Measurements from ENCODE around the gene TMEM165. TPM values are rescaled to one million over a fixed set of nuclear protein-coding genes. Genes with fewer than 3 reads are reported as not detected.
A peak's percentile ranks its signal among the peaks of the same experiment; 100 is the strongest.

Gene TMEM165
- total and polyA plus RNA-seq, 9 of the 15 experiments (the other 6 are each of a cell fraction or from before 2014, with no cell fraction given), result 21.3 to 145 (median 96.8) TPM

DNA sequence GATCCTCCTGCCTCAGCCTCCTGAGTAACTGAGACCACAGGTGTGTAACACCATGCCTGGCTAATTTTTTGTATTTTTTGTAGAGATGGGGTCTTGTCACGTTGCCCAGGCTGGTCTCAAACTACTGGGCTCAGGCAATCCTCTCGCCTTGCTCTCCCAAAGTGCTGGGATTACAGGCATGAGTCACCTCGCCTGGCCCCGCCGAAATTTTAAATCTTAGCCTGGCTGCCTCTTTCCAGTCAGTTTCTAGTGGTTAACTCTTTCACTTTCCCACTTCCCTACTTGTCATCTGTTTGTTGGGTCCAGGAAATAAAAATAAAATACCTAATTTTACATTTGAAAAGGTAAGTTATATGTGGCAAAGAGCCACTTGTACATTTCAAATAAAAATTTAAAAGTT lies 62.4 kb downstream of the TMEM165 start:
- Histone ChIP-seq H3K4me1 (replicated peaks in 1 of 2; ENCODE audit: control insufficient read depth in 2 of 2, insufficient read depth in 2 of 2, low read length in 2 of 2) (no peaks in the 10 kb centered on the region), H3K9me1 (ENCODE audit: control insufficient read depth, insufficient read depth, low read length) (no peaks in the 10 kb centered on the region), H3K4me2 (ENCODE audit: insufficient read depth, low read length) (no peak overlapping the region), H3K36me3 (ENCODE audit: control insufficient read depth, insufficient read depth, low read length) (peaks cover 36% of the 10 kb centered on the region), H3K9ac (ENCODE audit: insufficient read depth in 1 of 2, low read depth in 2 of 2, low read length in 2 of 2) (no peak overlapping the region), H3K9me3 (replicated peaks; ENCODE audit: control insufficient read depth, insufficient read depth, low read depth, low read length) (no peaks in the 10 kb centered on the region), H3K27ac (ENCODE audit: extremely low read depth, low read depth, low read length) (no peak overlapping the region), H3K79me2 (ENCODE audit: control insufficient read depth, insufficient read depth, low read length) (no peaks in the 10 kb centered on the region), H3K27me3 (ENCODE audit: control insufficient read depth in 2 of 2, insufficient read depth in 2 of 2, low read length in 2 of 2) (no peaks in the 10 kb centered on the region), H3K4me3 (no peak overlapping the region), H4K20me1 (replicated peaks; ENCODE audit: control insufficient read depth, insufficient read depth, low read length) (no peaks in the 10 kb centered on the region), H2AFZ (ENCODE audit: low read depth, low read length) (no peak overlapping the region)
- 60% methylated on average over 5 of the region's 5 CpGs for WGBS (ENCODE audit: insufficient coverage, low coverage, missing lambda C conversion rate)
- FAIRE-seq (no peak), DNase-seq (ENCODE audit: extremely low read depth in 1 of 4, low spot score in 3 of 4) (no peak), ATAC-seq (no peak)
- CTCF ChIA-PET (ENCODE audit: low intra/inter-chr PET ratio), result no interaction called here
- BruUV-seq (replicated peaks), result no TSS peak
- intact Hi-C loops (cut with micrococcal nuclease), result no loop called here
- TF ChIP-seq, protein P1, sequence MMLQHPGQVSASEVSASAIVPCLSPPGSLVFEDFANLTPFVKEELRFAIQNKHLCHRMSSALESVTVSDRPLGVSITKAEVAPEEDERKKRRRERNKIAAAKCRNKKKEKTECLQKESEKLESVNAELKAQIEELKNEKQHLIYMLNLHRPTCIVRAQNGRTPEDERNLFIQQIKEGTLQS (IDR thresholded peaks at IDR 0.05), result 0 out of 2 replicates have a peak, but pooled peaks have one; percentile 28
- TF ChIP-seq, protein P1 (CRISPR knock-in tag; conservative IDR thresholded peaks at IDR 0.05), result no peak
- no peak for TF ChIP-seq SETDB1 (IDR thresholded peaks at IDR 0.05; ENCODE audit: low read length)
- in situ Hi-C loops (cut with MboI), result loop anchor here (10.0 kb wide), 1 partner anchor 277 kb away; no protein-coding TSS in a partner anchor
- POLR2A ChIA-PET, result no interaction called here

DNA sequence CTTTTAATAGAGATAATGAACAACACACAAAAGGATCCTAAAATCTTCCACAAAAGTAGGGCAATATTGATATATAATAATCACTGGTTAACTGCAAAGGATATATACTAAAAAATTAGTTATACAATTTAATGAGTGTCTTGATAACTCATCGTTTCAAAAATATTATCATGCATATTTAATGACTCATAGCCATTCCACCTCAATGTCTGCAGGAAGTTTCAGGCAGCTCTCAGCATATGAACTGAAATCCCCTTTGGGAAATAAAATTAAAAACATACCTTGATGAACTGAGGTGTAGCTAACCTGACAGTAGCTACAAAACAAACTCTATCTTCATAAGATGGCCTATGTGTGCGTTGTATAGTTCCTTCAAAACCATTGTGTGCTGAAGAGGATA lies 62.9 kb downstream of the TMEM165 start:
- ChIA-PET POLR2A (no interaction called here), CTCF (ENCODE audit: low intra/inter-chr PET ratio) (no interaction called here)
- 60% methylated on average over 2 of the region's 2 CpGs for WGBS (ENCODE audit: insufficient coverage, low coverage, missing lambda C conversion rate)
- Histone ChIP-seq H3K27me3 (ENCODE audit: control insufficient read depth in 2 of 2, insufficient read depth in 2 of 2, low read length in 2 of 2) (no peaks in the 10 kb centered on the region), H3K27ac (ENCODE audit: extremely low read depth, low read depth, low read length) (no peak overlapping the region), H3K9ac (ENCODE audit: insufficient read depth in 1 of 2, low read depth in 2 of 2, low read length in 2 of 2) (no peak overlapping the region), H3K9me1 (ENCODE audit: control insufficient read depth, insufficient read depth, low read length) (no peaks in the 10 kb centered on the region), H3K36me3 (ENCODE audit: control insufficient read depth, insufficient read depth, low read length) (peaks cover 38% of the 10 kb centered on the region), H3K9me3 (replicated peaks; ENCODE audit: control insufficient read depth, insufficient read depth, low read depth, low read length) (no peaks in the 10 kb centered on the region), H2AFZ (ENCODE audit: low read depth, low read length) (no peak overlapping the region), H3K4me1 (replicated peaks in 1 of 2; ENCODE audit: control insufficient read depth in 2 of 2, insufficient read depth in 2 of 2, low read length in 2 of 2) (no peaks in the 10 kb centered on the region), H3K79me2 (ENCODE audit: control insufficient read depth, insufficient read depth, low read length) (no peaks in the 10 kb centered on the region), H3K4me3 (no peak overlapping the region), H3K4me2 (ENCODE audit: insufficient read depth, low read length) (no peak overlapping the region), H4K20me1 (replicated peaks; ENCODE audit: control insufficient read depth, insufficient read depth, low read length) (no peaks in the 10 kb centered on the region)
- BruUV-seq (replicated peaks), result no TSS peak
- ATAC-seq, result no peak
- no peak for DNase-seq (ENCODE audit: extremely low read depth in 1 of 4, low spot score in 3 of 4)
- in situ Hi-C loops (cut with MboI), result loop anchor here (10.0 kb wide), 1 partner anchor 276 kb away; no protein-coding TSS in a partner anchor
- no peak for FAIRE-seq
- intact Hi-C loops (cut with micrococcal nuclease), result no loop called here
- TF ChIP-seq EZH2 (IDR thresholded peaks at IDR 0.05; ENCODE audit: borderline replicate concordance, low read depth, low read length) (no peak), SRSF7 (optimal IDR thresholded peaks at IDR 0.05; ENCODE audit: low read depth, low read length) (no peak), RAD51 (IDR thresholded peaks at IDR 0.05; ENCODE audit: borderline replicate concordance, low read depth) (no peak), PRMT5 (CRISPR knock-in tag; IDR thresholded peaks at IDR 0.05) (no peak), SMAD2 (IDR thresholded peaks at IDR 0.05; ENCODE audit: low read depth, low read length) (no peak), ZBTB7A (IDR thresholded peaks at IDR 0.05; ENCODE audit: borderline replicate concordance, control insufficient read depth, low read depth, low read length) (no peak), KLF10 (CRISPR knock-in tag; IDR thresholded peaks at IDR 0.05) (no peak), FOXK1 (CRISPR knock-in tag; IDR thresholded peaks at IDR 0.05; ENCODE audit: borderline replicate concordance) (no peak), MTA3 (IDR thresholded peaks at IDR 0.05; ENCODE audit: borderline replicate concordance) (no peak), ZFP1 (CRISPR knock-in tag; IDR thresholded peaks at IDR 0.05) (no peak), DIDO1 (tag; IDR thresholded peaks at IDR 0.05; ENCODE audit: low read depth) (no peak)
- TF ChIP-seq, protein P2, sequence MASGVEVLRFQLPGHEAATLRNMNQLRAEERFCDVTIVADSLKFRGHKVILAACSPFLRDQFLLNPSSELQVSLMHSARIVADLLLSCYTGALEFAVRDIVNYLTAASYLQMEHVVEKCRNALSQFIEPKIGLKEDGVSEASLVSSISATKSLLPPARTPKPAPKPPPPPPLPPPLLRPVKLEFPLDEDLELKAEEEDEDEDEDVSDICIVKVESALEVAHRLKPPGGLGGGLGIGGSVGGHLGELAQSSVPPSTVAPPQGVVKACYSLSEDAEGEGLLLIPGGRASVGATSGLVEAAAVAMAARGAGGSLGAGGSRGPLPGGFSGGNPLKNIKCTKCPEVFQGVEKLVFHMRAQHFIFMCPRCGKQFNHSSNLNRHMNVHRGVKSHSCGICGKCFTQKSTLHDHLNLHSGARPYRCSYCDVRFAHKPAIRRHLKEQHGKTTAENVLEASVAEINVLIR (CRISPR knock-in tag; IDR thresholded peaks at IDR 0.05), result no peak
